GM15510 (cell line): Measurements from ENCODE around the gene METTL8.

Experiments used
- POLR2A ChIP-seq: IDR thresholded peaks from 3 replicates; pipeline ENCODE4 v1.6.1; 2011; ENCODE audit warnings: borderline replicate concordance; ENCODE audit not compliant: insufficient read length; ENCODE audit errors: extremely low read depth

The METTL8 gene

GRCh38 chr2:171309455-171310286 lies 124.1 kb downstream of the METTL8 start:
- TF ChIP-seq POLR2A = no peak

GRCh38 chr2:171308280-171309054 lies 125.3 kb downstream of the METTL8 start:
- TF ChIP-seq POLR2A = no peak

DNA sequence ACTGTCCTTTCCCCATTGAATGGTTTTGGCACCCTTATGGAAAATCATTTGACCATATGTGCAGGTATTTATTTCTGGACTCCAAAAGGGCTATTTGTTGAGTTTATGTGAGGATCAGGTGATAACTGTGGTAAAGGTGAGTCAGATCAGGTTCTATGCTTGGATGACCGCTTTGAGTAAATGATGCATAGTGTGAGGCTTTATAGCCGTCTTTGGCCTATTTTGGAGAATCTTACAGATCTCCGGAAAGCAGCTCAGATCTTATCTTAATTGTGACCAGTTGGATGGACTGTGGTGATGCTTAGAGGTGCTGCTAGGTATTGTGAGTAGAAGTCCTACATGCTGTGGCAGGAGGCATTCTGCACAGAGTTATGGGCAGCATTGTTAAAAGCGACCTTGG lies 126.2 kb downstream of the METTL8 start:
- TF ChIP-seq POLR2A = no peak

GRCh38 chr2:171297956-171298355 lies 135.8 kb downstream of the METTL8 start:
- no peak for TF ChIP-seq POLR2A

DNA sequence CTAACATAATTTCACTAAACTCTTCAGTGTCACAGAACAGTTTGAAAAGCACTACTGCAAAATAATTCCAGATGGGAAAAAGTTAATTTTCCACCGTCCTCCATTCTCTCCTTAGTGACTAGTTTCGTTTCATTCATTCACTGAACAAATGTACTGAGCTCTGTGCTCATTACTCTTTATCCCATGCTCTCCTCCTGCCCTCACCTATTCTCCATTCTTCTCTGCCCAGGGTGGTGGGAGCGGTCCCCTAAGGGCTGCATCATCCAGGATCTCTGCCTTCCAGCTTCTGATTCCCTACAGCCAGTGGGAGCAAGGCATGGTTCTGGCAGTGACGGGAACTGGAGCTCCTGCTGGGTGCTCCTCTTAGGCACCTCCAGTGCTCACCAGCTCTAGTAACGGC lies 139.2 kb downstream of the METTL8 start:
- no peak for TF ChIP-seq POLR2A

GRCh38 chr2:171293661-171294060 lies 140.1 kb downstream of the METTL8 start:
- TF ChIP-seq POLR2A = no peak

GRCh38 chr2:171289991-171290390 lies 143.8 kb downstream of the METTL8 start:
- TF ChIP-seq POLR2A = no peak

- no peak for TF ChIP-seq POLR2A
Observed at GRCh38 chr2:171289316-171289715, 144.5 kb downstream of the METTL8 start.

GRCh38 chr2:171287611-171288010 lies 146.2 kb downstream of the METTL8 start:
- no peak for TF ChIP-seq POLR2A

DNA sequence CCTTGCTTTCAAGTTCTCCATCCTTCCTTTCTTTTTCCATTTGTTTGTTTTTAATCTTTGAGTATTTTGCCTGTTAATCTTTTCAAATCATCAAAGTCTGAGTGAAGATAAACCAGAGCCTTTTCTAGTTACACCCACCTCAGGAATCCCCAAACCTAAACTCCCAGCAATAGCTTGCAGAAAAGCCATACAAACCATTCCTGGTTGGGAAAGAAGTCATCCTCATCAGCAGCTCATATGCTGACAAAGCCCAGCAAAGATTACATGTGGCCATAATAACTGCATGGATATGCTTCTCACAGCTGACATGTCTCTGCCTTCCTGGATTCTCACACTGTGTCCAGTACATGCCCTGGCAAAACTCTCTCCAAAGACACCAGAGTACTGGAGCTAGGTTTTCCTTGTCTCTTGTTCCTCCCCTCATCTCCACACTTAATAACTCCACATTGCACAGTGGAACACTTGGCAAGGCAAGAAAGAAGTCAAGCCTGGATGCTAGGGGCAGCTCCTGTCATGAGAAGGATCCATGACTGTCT lies 146.7 kb downstream of the METTL8 start:
- no peak for TF ChIP-seq POLR2A

DNA sequence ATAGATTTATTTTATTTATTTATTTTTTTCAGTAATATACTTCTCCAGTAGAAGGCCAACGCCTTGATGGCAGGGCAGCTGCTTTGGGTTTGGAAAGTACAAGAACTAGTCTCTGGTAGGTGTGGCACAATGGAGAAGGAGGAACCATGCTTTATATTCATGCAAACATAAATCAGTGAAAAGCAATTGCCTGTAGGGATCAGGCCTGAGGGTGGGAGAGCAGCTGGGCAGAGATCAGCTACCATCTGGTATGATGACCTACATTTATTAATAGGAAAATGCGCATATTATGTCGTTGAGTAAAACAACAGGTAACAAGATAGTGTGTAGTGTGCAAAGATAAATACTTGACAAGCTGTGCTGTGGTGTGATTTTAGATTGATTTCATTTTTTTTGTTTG lies 152.7 kb downstream of the METTL8 start:
- no peak for TF ChIP-seq POLR2A

GRCh38 chr2:171279983-171280790 lies 153.6 kb downstream of the METTL8 start:
- no peak for TF ChIP-seq POLR2A

DNA sequence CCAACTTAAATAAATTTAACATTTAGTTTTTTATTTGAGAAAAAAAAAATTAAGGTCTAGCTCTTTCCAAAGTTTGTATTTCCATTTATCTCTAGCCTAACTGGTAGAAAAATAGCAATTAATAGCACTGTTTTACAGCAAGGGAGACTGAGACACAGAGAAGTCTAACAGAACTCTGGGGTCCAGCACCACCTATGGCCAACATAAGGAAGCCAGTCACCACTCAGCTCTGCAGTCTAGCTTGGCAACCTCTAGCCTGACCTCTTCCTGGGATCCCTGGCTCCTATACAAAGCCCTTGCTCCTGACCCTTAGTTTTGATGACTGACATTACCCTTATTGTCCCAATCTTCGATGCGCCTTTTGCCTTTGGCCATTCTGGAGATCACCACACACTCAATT lies 159.0 kb downstream of the METTL8 start:
- no peak for TF ChIP-seq POLR2A

GRCh38 chr2:171271971-171272436 lies 161.8 kb downstream of the METTL8 start:
- no peak for TF ChIP-seq POLR2A

DNA sequence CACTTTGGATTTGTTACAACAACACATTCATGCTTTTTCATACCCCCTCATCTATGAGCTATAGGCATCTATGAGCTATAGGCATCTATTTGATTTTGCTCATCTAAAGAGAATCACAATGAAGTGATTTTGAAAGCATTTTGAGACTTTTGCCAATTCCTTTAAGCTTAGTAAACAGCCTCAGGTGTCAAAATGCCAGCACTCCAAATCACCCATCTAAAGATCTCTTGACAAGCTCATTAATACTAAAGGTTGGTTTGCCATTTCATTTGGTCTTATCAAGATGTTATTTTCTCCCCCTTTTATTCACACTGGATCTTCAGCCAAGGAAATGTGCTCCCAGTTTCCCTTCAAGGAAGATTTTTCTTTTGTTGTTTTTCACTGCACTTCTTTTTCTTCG lies 162.4 kb downstream of the METTL8 start:
- no peak for TF ChIP-seq POLR2A

GRCh38 chr2:171267855-171268629 lies 165.7 kb downstream of the METTL8 start:
- TF ChIP-seq POLR2A = no peak
